ENCODE measurements around the gene SERP1.

DNA sequence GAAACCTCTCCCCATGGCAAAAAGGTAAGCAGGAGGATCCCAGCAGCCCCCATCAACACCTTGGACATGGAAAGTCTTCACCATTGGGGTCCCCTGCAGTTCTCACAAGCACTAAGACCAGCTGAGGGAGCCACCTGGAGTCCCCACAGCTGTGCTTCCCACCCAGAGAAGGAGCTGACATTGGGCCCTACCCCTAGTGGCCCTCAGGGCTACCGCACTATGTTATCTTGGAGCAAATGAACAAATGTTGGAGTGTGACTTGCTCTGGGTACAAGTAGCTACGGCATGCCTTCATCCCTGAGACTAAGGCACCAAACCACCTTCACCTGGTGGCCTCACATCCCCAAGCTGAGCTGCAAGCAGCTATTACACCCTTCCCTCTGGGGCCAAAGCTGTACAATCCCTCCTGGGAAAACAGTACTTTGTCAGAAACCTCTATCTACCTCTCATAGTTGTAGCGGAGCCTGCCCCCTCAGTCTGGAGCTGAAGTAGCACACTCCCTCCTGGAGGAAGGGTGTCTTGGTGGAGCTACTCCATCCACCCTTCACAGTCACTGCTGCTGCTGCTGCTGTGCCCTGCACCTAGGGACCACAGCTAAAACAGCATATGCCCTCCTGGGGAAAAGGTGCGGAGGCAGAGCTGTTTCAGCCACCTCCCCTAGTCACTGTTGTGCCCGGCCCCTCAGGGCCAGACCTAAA, 42.7 kb downstream of the SERP1 start:
- TF ChIP-seq, protein P1, sequence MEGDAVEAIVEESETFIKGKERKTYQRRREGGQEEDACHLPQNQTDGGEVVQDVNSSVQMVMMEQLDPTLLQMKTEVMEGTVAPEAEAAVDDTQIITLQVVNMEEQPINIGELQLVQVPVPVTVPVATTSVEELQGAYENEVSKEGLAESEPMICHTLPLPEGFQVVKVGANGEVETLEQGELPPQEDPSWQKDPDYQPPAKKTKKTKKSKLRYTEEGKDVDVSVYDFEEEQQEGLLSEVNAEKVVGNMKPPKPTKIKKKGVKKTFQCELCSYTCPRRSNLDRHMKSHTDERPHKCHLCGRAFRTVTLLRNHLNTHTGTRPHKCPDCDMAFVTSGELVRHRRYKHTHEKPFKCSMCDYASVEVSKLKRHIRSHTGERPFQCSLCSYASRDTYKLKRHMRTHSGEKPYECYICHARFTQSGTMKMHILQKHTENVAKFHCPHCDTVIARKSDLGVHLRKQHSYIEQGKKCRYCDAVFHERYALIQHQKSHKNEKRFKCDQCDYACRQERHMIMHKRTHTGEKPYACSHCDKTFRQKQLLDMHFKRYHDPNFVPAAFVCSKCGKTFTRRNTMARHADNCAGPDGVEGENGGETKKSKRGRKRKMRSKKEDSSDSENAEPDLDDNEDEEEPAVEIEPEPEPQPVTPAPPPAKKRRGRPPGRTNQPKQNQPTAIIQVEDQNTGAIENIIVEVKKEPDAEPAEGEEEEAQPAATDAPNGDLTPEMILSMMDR (IDR thresholded peaks at IDR 0.05): no peak
- TF ChIP-seq POLR2A (IDR thresholded peaks at IDR 0.05): no peak

All from adrenal gland (tissue), 5 donors.